Cardiac muscle cell (in vitro differentiated cells and primary cell): ENCODE measurements around the gene SART1. TPM values are rescaled to one million over a fixed set of nuclear protein-coding genes. Genes with fewer than 3 reads are reported as not detected.
A peak's percentile ranks its signal among the peaks of the same experiment; 100 is the strongest.

Source experiments
- DNase-seq, 2 donors: peaks; one replicate each; pipeline versions ENCODE4 v3.0.0 to v3.0.0-alpha.2; 2010 to 2017; ENCODE audit warnings: low read depth in 1 of 2, low spot score in 1 of 2
- H3K27ac ChIP-seq: fragments of 200-600 bp; sonication (generic); 2 replicates; pipeline ENCODE4 v1.5.1; 2016
- H3K27me3 ChIP-seq: fragments of 200-600 bp; sonication (generic); 2 replicates; pipeline ENCODE4 v1.6.0; 2016; ENCODE audit warnings: control low read depth
- H3K36me3 ChIP-seq: fragments of 200-600 bp; sonication (generic); 2 replicates; pipeline ENCODE4 v1.5.1; 2016; ENCODE audit warnings: control low read depth
- H3K4me1 ChIP-seq: fragments of 200-600 bp; sonication (generic); 2 replicates; pipeline ENCODE4 v1.8.1; 2017; ENCODE audit warnings: low read depth, mild to moderate bottlenecking, mixed run types
- H3K4me3 ChIP-seq: fragments of 200-600 bp; sonication (generic); 2 replicates; pipeline ENCODE4 v1.5.1; 2016; ENCODE audit warnings: mild to moderate bottlenecking
- H3K9me3 ChIP-seq: fragments of 200-600 bp; sonication (generic); 2 replicates; pipeline ENCODE4 v1.5.1; 2017; ENCODE audit warnings: low read depth, mild to moderate bottlenecking, control low read depth
- CTCF ChIP-seq: IDR thresholded peaks from 2 replicates; pipeline ENCODE4 v1.5.1; 2012; ENCODE audit warnings: low read depth, mild to moderate bottlenecking, low read length
- polyA plus RNA-seq: library from polyadenylated mRNA; unstranded; fragments of >200 nt; fragmentation: Nextera tagmentation; extraction: Ambion mirVana; gene quantifications from 2 replicates; pipeline ENCODE4 v1.2.1, GENCODE V29; 2016
- total RNA-seq: library from RNA; depleted of rRNA; stranded (reverse); fragments of >200 nt; gene quantifications from 2 replicates; pipeline ENCODE4 v1.2.3, GENCODE V29; 2016

The SART1 gene
- total and polyA plus RNA-seq, 2 experiments from 2014 or later, result 51.6 to 55.7 TPM

GRCh38 chr11:65960824-65961266 is 689 bp upstream of the SART1 start:
- Histone ChIP-seq H3K9me3 (no peaks in the 10 kb centered on the region), H3K4me3 (peak overlapping the region; percentile 94), H3K4me1 (peaks cover 5% of the 10 kb centered on the region), H3K27ac (peak overlapping the region; percentile 90), H3K27me3 (no peaks in the 10 kb centered on the region), H3K36me3 (peaks cover 8% of the 10 kb centered on the region)
- TF ChIP-seq CTCF, result no peak
- DNase-seq, result no peak

GRCh38 chr11:65962141-65962564 is 619 bp downstream of the SART1 start:
- peak overlapping the region; percentile 90 for H3K27ac ChIP-seq
- H3K4me1 ChIP-seq, result peaks cover 5% of the 10 kb centered on the region
- DNase-seq, result no peak

GRCh38 chr11:65964906-65965305 is 3.4 kb downstream of the SART1 start:
- Histone ChIP-seq H3K4me3 (no peak overlapping the region), H3K36me3 (peaks cover 28% of the 10 kb centered on the region), H3K27ac (no peak overlapping the region), H3K27me3 (no peaks in the 10 kb centered on the region), H3K9me3 (no peaks in the 10 kb centered on the region), H3K4me1 (peaks cover 5% of the 10 kb centered on the region)
- no peak for DNase-seq
- no peak for TF ChIP-seq CTCF

More at GRCh38 chr11:65962141-65962564, 619 bp downstream of the SART1 start:
- Histone ChIP-seq H3K27me3 (no peaks in the 10 kb centered on the region), H3K9me3 (no peaks in the 10 kb centered on the region), H3K36me3 (peaks cover 19% of the 10 kb centered on the region), H3K4me3 (peak overlapping the region; percentile 94)
- no peak for TF ChIP-seq CTCF

- Histone ChIP-seq H3K27ac (no peak overlapping the region), H3K9me3 (no peaks in the 10 kb centered on the region), H3K27me3 (no peaks in the 10 kb centered on the region), H3K36me3 (peaks cover 31% of the 10 kb centered on the region), H3K4me3 (no peak overlapping the region), H3K4me1 (peaks cover 5% of the 10 kb centered on the region)
- DNase-seq, result no peak
- TF ChIP-seq CTCF, result no peak
Observed at GRCh38 chr11:65965986-65966762, 4.6 kb downstream of the SART1 start.

GRCh38 chr11:65967329-65967934 is 5.9 kb downstream of the SART1 start:
- no peak for TF ChIP-seq CTCF
- no peak overlapping the region for H3K4me3 ChIP-seq
- H3K27me3 ChIP-seq, result no peaks in the 10 kb centered on the region
- peaks cover 5% of the 10 kb centered on the region for H3K4me1 ChIP-seq
- no peaks in the 10 kb centered on the region for H3K9me3 ChIP-seq
- peaks cover 31% of the 10 kb centered on the region for H3K36me3 ChIP-seq
- no peak overlapping the region for H3K27ac ChIP-seq
- DNase-seq, result no peak
